HEK293 (cell line): ENCODE data around the gene C2orf76.

Experiments
- HOXC10 ChIP-seq: sonication (generic); formaldehyde crosslinking; IDR thresholded peaks from 2 replicates; pipeline ENCODE4 v1.8.1; 2023; ENCODE audit warnings: mild to moderate bottlenecking, missing genetic modification reagents
- MEIS1 ChIP-seq: sonication (generic); formaldehyde crosslinking; IDR thresholded peaks from 2 replicates; pipeline ENCODE4 v1.8.1; 2022; ENCODE audit warnings: missing genetic modification reagents, mild to moderate bottlenecking, borderline replicate concordance
- PRDM1 ChIP-seq: fragments of 450-650 bp; formaldehyde crosslinking; IDR thresholded peaks from 2 replicates; pipeline ENCODE4; 2016; ENCODE audit warnings: missing biosample characterization, missing genetic modification characterization
- ZBTB1 ChIP-seq: fragments of 450-650 bp; formaldehyde crosslinking; IDR thresholded peaks from 2 replicates; pipeline ENCODE4 v1.5.1; 2016; ENCODE audit warnings: missing biosample characterization, missing genetic modification characterization
- ZNF121 ChIP-seq: fragments of 450-650 bp; formaldehyde crosslinking; IDR thresholded peaks from 2 replicates; pipeline ENCODE4 v1.5.1; 2016; ENCODE audit warnings: missing biosample characterization, missing genetic modification characterization
- ZNF174 ChIP-seq: fragments of 450-650 bp; formaldehyde crosslinking; IDR thresholded peaks from 2 replicates; pipeline ENCODE4 v1.5.0; 2017; ENCODE audit warnings: missing biosample characterization, mild to moderate bottlenecking, missing genetic modification characterization
- ZNF560 ChIP-seq: fragments of 450-650 bp; formaldehyde crosslinking; IDR thresholded peaks from 2 replicates; pipeline ENCODE4 v1.5.1; 2017; ENCODE audit warnings: missing biosample characterization, missing genetic modification characterization, borderline replicate concordance
- TF ChIP-seq, protein P1 (sequence below): fragments of 450-650 bp; IDR thresholded peaks from 2 replicates; pipeline ENCODE4 v1.5.1; 2018; ENCODE audit warnings: missing biosample characterization, mild to moderate bottlenecking, missing genetic modification characterization
- TF ChIP-seq, protein P2 (sequence below): fragments of 450-650 bp; formaldehyde crosslinking; IDR thresholded peaks from 2 replicates; pipeline ENCODE4 v1.5.1; 2016; ENCODE audit warnings: missing biosample characterization, missing genetic modification characterization
- TF ChIP-seq, protein P3 (sequence below): fragments of 450-650 bp; formaldehyde crosslinking; IDR thresholded peaks from 2 replicates; pipeline ENCODE4 v1.5.1; 2016; ENCODE audit warnings: missing biosample characterization, missing genetic modification characterization
- TF ChIP-seq, protein P4 (sequence below): fragments of 450-650 bp; formaldehyde crosslinking; IDR thresholded peaks from 2 replicates; pipeline ENCODE4 v1.5.1; 2016; ENCODE audit warnings: missing biosample characterization, missing genetic modification characterization, low read depth

DNA sequence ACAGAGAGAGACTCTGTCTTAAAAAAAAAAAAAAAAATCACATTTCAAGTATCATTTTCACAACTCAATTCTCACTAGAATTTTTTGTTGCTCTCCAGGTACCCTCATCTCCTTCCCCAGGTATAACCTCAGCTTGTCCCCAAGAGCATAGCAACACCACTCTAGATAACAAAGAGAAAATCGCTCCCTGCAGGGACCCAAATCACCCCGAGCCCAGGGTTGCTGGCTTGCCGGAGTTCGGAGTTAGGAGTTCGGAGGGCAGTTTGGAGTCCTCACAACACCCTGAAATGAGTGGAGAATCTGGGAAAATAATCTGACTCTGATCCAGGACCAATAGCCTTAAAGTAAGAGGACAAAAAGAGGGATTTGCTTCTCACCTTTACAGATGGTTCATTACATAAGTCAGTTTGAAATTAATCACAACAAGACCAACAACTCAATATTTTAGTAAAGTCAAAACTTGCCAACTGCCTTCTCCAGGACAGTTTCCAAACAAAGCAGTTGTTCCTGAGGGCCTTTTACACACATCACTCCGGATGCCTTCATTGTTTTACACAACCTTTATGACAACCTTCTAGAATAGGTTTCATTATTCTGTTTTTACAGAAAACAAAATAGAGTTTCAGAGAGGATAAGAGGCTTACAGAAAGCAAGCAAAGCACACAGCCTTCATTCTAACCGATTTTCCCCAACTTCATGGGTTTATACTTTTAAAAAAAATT is 59.1 kb downstream of the C2orf76 start:
- TF ChIP-seq, protein P1, sequence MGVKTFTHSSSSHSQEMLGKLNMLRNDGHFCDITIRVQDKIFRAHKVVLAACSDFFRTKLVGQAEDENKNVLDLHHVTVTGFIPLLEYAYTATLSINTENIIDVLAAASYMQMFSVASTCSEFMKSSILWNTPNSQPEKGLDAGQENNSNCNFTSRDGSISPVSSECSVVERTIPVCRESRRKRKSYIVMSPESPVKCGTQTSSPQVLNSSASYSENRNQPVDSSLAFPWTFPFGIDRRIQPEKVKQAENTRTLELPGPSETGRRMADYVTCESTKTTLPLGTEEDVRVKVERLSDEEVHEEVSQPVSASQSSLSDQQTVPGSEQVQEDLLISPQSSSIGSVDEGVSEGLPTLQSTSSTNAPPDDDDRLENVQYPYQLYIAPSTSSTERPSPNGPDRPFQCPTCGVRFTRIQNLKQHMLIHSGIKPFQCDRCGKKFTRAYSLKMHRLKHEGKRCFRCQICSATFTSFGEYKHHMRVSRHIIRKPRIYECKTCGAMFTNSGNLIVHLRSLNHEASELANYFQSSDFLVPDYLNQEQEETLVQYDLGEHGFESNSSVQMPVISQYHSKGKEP (tag by site-specific recombination) = no peak
- TF ChIP-seq HOXC10 (CRISPR knock-in tag) (no peak), ZNF121 (tag by site-specific recombination) (no peak), ZNF174 (tag by site-specific recombination) (no peak), ZNF560 (no peak), ZBTB1 (tag by site-specific recombination) (no peak), MEIS1 (CRISPR knock-in tag) (no peak), PRDM1 (no peak)
- TF ChIP-seq, protein P2, sequence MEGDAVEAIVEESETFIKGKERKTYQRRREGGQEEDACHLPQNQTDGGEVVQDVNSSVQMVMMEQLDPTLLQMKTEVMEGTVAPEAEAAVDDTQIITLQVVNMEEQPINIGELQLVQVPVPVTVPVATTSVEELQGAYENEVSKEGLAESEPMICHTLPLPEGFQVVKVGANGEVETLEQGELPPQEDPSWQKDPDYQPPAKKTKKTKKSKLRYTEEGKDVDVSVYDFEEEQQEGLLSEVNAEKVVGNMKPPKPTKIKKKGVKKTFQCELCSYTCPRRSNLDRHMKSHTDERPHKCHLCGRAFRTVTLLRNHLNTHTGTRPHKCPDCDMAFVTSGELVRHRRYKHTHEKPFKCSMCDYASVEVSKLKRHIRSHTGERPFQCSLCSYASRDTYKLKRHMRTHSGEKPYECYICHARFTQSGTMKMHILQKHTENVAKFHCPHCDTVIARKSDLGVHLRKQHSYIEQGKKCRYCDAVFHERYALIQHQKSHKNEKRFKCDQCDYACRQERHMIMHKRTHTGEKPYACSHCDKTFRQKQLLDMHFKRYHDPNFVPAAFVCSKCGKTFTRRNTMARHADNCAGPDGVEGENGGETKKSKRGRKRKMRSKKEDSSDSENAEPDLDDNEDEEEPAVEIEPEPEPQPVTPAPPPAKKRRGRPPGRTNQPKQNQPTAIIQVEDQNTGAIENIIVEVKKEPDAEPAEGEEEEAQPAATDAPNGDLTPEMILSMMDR = no peak
- TF ChIP-seq, protein P3, sequence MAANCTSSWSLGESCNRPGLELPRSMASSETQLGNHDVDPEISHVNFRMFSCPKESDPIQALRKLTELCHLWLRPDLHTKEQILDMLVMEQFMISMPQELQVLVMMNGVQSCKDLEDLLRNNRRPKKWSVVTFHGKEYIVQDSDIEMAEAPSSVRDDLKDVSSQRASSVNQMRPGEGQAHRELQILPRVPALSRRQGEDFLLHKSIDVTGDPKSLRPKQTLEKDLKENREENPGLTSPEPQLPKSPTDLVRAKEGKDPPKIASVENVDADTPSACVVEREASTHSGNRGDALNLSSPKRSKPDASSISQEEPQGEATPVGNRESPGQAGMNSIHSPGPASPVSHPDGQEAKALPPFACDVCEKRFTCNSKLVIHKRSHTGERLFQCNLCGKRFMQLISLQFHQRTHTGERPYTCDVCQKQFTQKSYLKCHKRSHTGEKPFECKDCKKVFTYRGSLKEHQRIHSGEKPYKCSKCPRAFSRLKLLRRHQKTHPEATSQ (tag by site-specific recombination) = no peak
- TF ChIP-seq, protein P4, sequence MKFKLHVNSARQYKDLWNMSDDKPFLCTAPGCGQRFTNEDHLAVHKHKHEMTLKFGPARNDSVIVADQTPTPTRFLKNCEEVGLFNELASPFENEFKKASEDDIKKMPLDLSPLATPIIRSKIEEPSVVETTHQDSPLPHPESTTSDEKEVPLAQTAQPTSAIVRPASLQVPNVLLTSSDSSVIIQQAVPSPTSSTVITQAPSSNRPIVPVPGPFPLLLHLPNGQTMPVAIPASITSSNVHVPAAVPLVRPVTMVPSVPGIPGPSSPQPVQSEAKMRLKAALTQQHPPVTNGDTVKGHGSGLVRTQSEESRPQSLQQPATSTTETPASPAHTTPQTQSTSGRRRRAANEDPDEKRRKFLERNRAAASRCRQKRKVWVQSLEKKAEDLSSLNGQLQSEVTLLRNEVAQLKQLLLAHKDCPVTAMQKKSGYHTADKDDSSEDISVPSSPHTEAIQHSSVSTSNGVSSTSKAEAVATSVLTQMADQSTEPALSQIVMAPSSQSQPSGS (tag by site-specific recombination) = no peak
